ENCODE measurements around the gene BNC2.
"Not testable (repeated sequence)": the region's sequence is repeated elsewhere in the genome, so short reads cannot be mapped to it uniquely, and the experiment has no call there.

Gene BNC2

DNA sequence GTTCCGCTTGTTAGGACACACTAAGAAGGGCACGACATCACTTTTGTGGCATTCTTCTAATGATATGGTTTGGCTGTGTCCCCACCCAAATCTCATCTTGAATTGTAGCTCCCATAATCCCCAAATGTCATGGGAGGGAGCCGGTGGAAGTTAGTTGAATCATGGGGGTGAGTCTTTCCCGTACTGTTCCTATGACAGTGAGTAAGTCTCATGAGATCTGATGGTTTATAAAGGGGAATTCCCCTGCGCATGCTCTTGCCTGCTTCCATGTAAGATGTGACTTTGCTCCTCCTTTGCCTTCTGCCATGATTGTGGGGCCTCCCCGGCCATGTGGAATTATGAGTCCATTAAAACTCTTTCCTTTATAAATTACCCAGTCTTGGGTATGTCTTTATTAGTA is 431.6 kb downstream of the BNC2 start:
- not testable (repeated sequence) for H3K36me3 Mint-ChIP-seq (ENCODE audit: low read depth); H3K4me3 Mint-ChIP-seq; H3K9me3 Mint-ChIP-seq; H3K27me3 Mint-ChIP-seq; H3K27ac Mint-ChIP-seq; H3K4me1 Mint-ChIP-seq (ENCODE audit: low read depth)

DNA sequence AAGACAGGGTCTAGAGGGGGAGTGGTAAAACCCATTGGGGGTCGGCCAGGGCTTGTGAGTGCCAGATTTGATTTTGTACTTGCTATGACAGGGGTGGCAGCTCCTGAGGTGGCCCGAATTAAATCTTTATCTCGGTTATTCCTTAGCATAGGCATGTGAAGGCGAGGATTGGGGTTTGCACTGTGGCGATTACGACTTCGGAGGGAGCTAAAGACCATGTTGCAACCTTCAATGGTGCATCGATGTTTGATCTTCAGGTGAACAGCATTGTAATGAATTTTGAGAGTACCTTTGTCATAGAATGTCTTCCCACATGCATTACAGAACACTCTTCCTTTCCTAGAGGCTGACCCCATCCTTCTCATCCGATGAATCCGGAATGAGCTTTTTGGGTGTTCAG is 433.9 kb downstream of the BNC2 start:
- H3K4me3 Mint-ChIP-seq = no peak overlapping the region
- no peaks in the 10 kb centered on the region for H3K36me3 Mint-ChIP-seq (ENCODE audit: low read depth)
- no peaks in the 10 kb centered on the region for H3K4me1 Mint-ChIP-seq (ENCODE audit: low read depth)
- no peaks in the 10 kb centered on the region for H3K27me3 Mint-ChIP-seq
- H3K27ac Mint-ChIP-seq = no peak overlapping the region
- H3K9me3 Mint-ChIP-seq = peaks cover 7% of the 10 kb centered on the region

- Mint-ChIP-seq H3K27ac (no peak overlapping the region), H3K27me3 (no peaks in the 10 kb centered on the region), H3K9me3 (peaks cover 7% of the 10 kb centered on the region), H3K4me1 (ENCODE audit: low read depth) (no peaks in the 10 kb centered on the region), H3K4me3 (no peak overlapping the region), H3K36me3 (ENCODE audit: low read depth) (no peaks in the 10 kb centered on the region)
These were observed 435.9 kb downstream of the BNC2 start for GRCh38 chr9:16434526-16434925.

GRCh38 chr9:16433494-16433893 is 437.0 kb downstream of the BNC2 start:
- Mint-ChIP-seq H3K27ac (no peak overlapping the region), H3K27me3 (no peaks in the 10 kb centered on the region), H3K4me3 (no peak overlapping the region), H3K4me1 (ENCODE audit: low read depth) (no peaks in the 10 kb centered on the region), H3K9me3 (peaks cover 7% of the 10 kb centered on the region), H3K36me3 (ENCODE audit: low read depth) (no peaks in the 10 kb centered on the region)

DNA sequence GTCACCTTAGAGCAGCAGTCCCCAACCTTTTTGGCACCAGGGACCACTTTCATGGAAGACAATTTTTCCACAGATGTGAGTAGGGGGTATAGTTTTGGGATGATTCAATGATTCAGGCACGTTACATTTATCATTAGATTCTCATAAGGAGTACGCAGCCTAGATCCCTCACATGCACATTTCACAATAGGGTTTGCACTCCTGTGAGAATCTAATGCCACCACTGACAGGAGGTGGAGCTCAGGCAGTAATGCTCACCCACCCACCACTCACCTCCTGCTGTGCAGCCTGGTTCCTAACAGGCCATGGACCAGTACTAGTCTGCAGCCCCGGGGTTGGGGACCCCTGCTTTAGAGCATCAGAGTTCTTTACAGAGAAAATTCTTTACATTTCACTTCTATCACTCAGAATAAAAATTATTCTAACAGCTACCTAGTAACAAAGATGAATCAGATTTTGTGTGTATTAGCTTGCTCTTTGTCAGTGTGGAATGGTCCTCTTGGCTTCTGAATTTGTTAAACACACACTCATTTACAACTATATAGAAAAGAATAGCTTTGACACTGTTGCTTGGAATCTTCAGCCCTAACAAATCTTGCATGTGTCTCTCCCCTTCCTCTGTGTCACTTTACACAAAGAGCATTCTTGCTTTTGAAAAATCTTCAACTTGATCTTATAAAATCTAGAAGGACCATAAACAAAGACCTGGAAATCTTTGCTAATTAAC is 438.6 kb downstream of the BNC2 start:
- H3K4me1 Mint-ChIP-seq (ENCODE audit: low read depth) = no peaks in the 10 kb centered on the region
- H3K4me3 Mint-ChIP-seq = no peak overlapping the region
- peaks cover 7% of the 10 kb centered on the region for H3K9me3 Mint-ChIP-seq
- no peaks in the 10 kb centered on the region for H3K36me3 Mint-ChIP-seq (ENCODE audit: low read depth)
- no peak overlapping the region for H3K27ac Mint-ChIP-seq
- no peaks in the 10 kb centered on the region for H3K27me3 Mint-ChIP-seq

- no peaks in the 10 kb centered on the region for H3K36me3 Mint-ChIP-seq (ENCODE audit: low read depth)
- H3K27me3 Mint-ChIP-seq = no peaks in the 10 kb centered on the region
- no peak overlapping the region for H3K4me3 Mint-ChIP-seq
- no peaks in the 10 kb centered on the region for H3K4me1 Mint-ChIP-seq (ENCODE audit: low read depth)
- no peaks in the 10 kb centered on the region for H3K9me3 Mint-ChIP-seq
- H3K27ac Mint-ChIP-seq = no peak overlapping the region
These were observed 440.8 kb downstream of the BNC2 start for GRCh38 chr9:16429671-16430070.

DNA sequence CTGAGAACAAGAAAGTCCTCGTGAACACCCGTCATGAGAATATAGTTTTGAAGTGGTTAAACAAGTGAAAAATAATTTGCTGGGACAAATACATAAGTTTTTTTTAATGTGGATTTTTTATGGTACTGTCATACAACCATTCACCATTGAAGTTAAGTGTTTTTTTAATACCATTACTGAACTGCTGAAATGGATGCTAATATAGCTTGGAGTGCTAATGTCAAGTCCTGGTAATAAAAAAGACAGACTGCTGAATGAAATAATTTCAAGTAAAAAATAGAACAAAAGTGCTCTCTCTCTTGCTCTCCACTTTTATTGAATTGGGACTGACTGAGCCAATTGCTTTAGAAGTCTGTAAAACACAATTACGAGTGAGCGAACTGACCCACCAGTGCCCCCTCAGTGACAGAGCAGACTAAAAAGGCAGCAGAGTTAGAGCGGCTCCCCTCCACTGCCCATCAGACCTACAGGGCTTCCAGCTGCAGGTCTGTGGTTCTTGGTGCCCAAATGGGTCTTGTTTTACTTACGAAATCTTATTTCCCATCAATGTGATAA is 442.5 kb downstream of the BNC2 start:
- H3K4me1 Mint-ChIP-seq (ENCODE audit: low read depth) = no peaks in the 10 kb centered on the region
- H3K4me3 Mint-ChIP-seq = no peak overlapping the region
- H3K27me3 Mint-ChIP-seq = no peaks in the 10 kb centered on the region

GRCh38 chr9:16426716-16427115 is 443.8 kb downstream of the BNC2 start:
- H3K36me3 Mint-ChIP-seq (ENCODE audit: low read depth) = no peaks in the 10 kb centered on the region

More for the DNA sequence above, 442.5 kb downstream of the BNC2 start:
- no peak overlapping the region for H3K27ac Mint-ChIP-seq
- no peaks in the 10 kb centered on the region for H3K36me3 Mint-ChIP-seq (ENCODE audit: low read depth)
- H3K9me3 Mint-ChIP-seq = no peaks in the 10 kb centered on the region

GRCh38 chr9:16425562-16426231 is 444.8 kb downstream of the BNC2 start:
- no peak overlapping the region for H3K4me3 Mint-ChIP-seq
- H3K36me3 Mint-ChIP-seq (ENCODE audit: low read depth) = no peaks in the 10 kb centered on the region
- no peaks in the 10 kb centered on the region for H3K27me3 Mint-ChIP-seq
- no peak overlapping the region for H3K27ac Mint-ChIP-seq
- H3K4me1 Mint-ChIP-seq (ENCODE audit: low read depth) = no peaks in the 10 kb centered on the region
- H3K9me3 Mint-ChIP-seq = no peaks in the 10 kb centered on the region

More at GRCh38 chr9:16426716-16427115, 443.8 kb downstream of the BNC2 start:
- Mint-ChIP-seq H3K4me1 (ENCODE audit: low read depth) (no peaks in the 10 kb centered on the region), H3K27me3 (no peaks in the 10 kb centered on the region), H3K4me3 (no peak overlapping the region), H3K9me3 (no peaks in the 10 kb centered on the region), H3K27ac (no peak overlapping the region)

DNA sequence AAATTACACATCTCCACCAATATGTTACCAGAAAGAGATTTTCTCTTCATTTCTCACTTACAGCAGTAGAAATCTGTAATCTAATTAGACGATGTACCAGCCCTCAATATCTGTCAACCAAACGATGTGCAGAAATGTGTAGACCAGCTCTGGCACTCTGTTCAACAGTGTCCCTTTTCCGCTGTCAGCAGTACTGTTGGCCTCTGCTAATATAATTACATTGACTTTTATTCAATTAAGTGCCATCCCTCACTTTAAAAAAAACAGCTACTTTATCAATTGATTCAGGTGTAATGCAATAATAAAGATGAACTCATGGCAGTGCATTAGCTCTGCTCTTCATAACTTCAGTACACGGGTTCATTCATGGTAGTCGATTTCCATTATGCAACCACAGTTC is 448.4 kb downstream of the BNC2 start:
- Mint-ChIP-seq H3K36me3 (ENCODE audit: low read depth) (no peaks in the 10 kb centered on the region), H3K4me3 (no peak overlapping the region), H3K27me3 (no peaks in the 10 kb centered on the region), H3K9me3 (no peaks in the 10 kb centered on the region), H3K4me1 (ENCODE audit: low read depth) (no peaks in the 10 kb centered on the region), H3K27ac (no peak overlapping the region)

DNA sequence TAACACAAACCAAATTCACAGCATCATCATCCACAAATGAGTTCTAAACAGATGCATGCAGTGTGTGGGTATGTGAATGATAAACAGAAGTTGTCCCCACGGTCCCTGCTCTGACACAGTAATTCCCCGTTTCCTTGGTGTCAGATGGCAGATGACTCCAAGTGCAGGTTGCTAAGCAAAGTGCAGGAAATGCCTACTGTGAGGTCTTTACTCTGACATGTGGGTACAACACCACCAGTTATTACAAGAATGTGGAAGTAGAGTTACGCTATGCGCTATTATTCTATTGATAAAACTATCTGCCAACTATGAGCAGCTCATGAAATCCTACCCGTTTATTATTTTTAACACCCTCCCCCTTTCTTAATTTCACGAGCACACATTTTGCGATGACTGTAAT is 448.9 kb downstream of the BNC2 start:
- H3K36me3 Mint-ChIP-seq (ENCODE audit: low read depth) = no peaks in the 10 kb centered on the region
- no peak overlapping the region for H3K4me3 Mint-ChIP-seq
- no peaks in the 10 kb centered on the region for H3K27me3 Mint-ChIP-seq
- H3K4me1 Mint-ChIP-seq (ENCODE audit: low read depth) = no peaks in the 10 kb centered on the region
- no peak overlapping the region for H3K27ac Mint-ChIP-seq
- no peaks in the 10 kb centered on the region for H3K9me3 Mint-ChIP-seq

DNA sequence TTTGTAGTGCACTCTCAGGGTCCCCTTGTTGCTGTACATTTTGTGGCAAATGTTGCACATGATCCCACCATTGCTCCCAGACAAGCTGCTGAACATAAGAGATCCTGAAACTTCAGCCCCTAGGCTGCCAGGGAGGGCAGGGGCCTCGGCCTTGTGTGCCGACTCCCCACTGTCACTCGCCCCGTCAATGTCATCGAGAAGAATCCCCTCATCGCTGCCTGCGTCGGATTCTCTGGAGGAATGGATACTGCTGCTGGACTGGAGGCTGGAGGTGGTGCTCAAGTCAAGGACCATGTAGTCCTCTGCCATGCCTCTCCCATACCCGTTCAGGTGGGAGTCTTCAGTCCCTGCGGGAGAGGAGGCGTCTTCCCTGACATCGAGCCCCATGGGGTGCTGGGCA is 451.3 kb downstream of the BNC2 start:
- no peaks in the 10 kb centered on the region for H3K4me1 Mint-ChIP-seq (ENCODE audit: low read depth)
- no peak overlapping the region for H3K27ac Mint-ChIP-seq
- H3K36me3 Mint-ChIP-seq (ENCODE audit: low read depth) = no peaks in the 10 kb centered on the region
- H3K4me3 Mint-ChIP-seq = no peak overlapping the region
- H3K9me3 Mint-ChIP-seq = no peaks in the 10 kb centered on the region
- H3K27me3 Mint-ChIP-seq = peaks cover 2% of the 10 kb centered on the region

- H3K9me3 Mint-ChIP-seq = no peaks in the 10 kb centered on the region
- H3K4me3 Mint-ChIP-seq = no peak overlapping the region
- H3K4me1 Mint-ChIP-seq (ENCODE audit: low read depth) = no peaks in the 10 kb centered on the region
- peaks cover 4% of the 10 kb centered on the region for H3K27me3 Mint-ChIP-seq
- H3K36me3 Mint-ChIP-seq (ENCODE audit: low read depth) = no peaks in the 10 kb centered on the region
- no peak overlapping the region for H3K27ac Mint-ChIP-seq
These were observed 451.7 kb downstream of the BNC2 start for GRCh38 chr9:16418721-16419120.

GRCh38 chr9:16417749-16418148 is 452.7 kb downstream of the BNC2 start:
- Mint-ChIP-seq H3K27me3 (peaks cover 4% of the 10 kb centered on the region), H3K9me3 (no peaks in the 10 kb centered on the region), H3K36me3 (ENCODE audit: low read depth) (no peaks in the 10 kb centered on the region), H3K4me3 (no peak overlapping the region), H3K27ac (no peak overlapping the region), H3K4me1 (ENCODE audit: low read depth) (no peaks in the 10 kb centered on the region)

- Mint-ChIP-seq H3K27ac (no peak overlapping the region), H3K9me3 (no peaks in the 10 kb centered on the region), H3K4me1 (ENCODE audit: low read depth) (no peaks in the 10 kb centered on the region), H3K27me3 (peaks cover 4% of the 10 kb centered on the region), H3K4me3 (no peak overlapping the region), H3K36me3 (ENCODE audit: low read depth) (no peaks in the 10 kb centered on the region)
These were observed 453.3 kb downstream of the BNC2 start for GRCh38 chr9:16417161-16417560.
